Activated CD8-positive, alpha-beta memory T cell treated with anti-CD3 and anti-CD28 coated beads, Interleukin-2, amount 50 U/mL, for 24 hours (primary cell): Measurements from ENCODE around the gene STRADA.

ENCODE experiments used
- DNase-seq: peaks from one replicate; pipeline ENCODE4 v3.0.0-alpha.2; 2020; ENCODE audit errors: extremely low read depth

STRADA gene

DNA sequence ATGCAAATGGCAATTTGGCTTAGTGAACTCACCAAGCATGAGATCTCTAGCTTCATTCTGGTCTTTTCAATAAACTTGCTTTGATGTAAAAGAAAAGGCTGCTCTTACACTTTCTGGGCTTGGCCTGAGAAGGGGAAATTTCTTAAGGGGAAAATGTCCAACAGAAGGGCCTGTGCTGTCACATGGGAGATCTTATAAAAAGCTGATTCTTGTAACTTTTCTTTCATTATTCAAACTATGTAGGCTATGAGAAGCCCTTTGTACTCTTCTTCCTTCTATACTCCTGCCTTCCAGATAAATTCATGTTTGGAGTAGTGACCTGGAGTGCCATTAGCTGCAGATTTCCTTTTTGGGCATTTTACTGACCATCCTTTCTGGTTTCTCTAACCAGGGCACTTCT is 58.6 kb downstream of the STRADA start:
- DNase-seq, result no peak

DNA sequence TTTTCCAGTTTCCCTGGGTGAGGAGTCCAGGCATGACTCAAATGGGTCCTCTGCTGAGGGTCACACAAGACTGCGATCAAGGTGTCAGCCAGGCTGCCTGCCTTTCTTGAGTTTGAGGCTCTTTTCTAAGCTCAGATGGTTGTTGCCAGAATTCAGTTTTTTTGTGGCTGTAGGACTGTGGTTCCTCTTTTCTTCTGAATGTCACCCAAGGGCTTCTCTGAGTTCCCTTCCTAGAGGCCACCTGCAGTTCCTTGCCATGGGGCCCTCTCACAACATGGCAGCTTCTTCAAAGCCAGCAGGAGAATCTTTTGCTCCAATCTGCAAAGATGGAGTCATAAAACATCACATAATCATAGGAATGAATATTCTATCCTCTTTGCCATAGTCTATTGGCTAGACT is 59.2 kb downstream of the STRADA start:
- no peak for DNase-seq

DNA sequence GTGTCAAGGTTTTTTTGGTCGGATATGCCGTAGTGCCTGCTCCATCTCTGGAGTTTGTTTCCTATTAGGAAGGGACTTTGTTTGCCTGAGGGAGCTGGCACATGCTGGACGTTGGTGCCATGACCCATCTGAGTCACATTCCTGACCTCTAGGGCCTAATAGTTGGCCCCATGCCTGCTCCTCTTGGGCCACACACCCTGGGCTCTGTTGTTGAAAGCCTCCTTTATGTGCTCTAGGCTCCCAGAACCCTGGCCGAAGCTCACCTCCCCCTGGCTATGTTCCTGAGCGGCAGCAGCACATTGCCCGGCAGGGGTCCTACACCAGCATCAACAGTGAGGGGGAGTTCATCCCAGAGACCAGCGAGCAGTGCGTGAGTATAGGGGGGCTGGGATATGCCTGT is 60.1 kb downstream of the STRADA start:
- no peak for DNase-seq

DNA sequence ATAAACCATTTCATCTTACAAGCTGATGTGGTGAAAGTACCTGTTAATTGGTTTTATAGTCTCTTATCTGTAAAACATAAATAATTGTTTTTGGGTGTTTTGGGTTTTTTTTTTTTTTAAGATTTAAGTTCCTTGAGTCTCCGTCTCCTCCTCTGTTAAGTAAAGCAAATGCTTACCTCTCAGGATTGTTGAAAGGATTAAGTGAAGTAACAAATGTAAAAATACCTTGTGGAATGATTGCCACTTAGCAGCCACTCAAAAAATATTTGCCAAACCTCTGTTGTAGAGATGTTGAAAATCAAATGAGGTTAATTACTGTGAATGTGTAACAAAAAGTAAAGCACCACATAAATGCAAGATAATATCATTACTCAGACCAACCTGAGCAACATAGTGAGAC is 60.9 kb downstream of the STRADA start:
- no peak for DNase-seq

DNA sequence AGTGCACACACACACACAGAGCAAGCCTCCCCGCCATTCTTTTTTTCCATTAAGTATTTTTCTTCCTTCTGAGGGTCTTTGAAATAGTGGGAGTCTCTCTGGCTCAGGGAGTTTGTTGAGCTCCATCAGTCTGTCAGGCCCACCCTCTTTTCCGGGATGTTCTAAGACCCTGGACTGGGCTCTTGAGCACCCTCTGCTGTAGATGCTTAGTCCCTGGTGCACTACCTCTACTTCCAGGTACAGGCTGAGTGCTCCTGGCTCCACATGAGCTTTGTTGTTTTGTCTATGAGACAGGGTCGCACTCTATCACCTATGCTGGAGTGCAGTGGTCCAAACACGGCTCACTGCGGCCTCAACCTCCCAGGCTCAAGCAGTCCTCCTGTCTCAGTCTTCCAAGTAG is 62.4 kb downstream of the STRADA start:
- no peak for DNase-seq

DNA sequence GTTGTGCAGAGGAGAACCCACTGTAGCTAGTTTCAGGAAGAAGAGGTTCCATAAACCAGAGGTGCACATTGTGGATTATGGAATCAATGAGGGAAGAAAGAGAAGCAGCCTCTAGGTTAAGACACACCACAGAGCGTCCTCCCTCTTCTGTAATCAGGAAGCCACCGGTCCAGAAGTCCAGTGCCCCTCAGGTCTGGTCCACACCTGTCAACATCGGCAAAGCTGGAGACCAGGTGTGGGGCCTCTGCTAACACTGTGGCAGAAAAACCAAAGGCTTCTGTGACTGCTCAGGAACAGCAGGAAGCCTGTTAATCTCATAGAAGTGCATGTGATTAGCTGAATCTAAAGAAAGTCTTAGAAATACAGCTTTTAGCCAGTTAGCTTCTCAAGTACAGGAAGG is 65.0 kb downstream of the STRADA start:
- no peak for DNase-seq

DNA sequence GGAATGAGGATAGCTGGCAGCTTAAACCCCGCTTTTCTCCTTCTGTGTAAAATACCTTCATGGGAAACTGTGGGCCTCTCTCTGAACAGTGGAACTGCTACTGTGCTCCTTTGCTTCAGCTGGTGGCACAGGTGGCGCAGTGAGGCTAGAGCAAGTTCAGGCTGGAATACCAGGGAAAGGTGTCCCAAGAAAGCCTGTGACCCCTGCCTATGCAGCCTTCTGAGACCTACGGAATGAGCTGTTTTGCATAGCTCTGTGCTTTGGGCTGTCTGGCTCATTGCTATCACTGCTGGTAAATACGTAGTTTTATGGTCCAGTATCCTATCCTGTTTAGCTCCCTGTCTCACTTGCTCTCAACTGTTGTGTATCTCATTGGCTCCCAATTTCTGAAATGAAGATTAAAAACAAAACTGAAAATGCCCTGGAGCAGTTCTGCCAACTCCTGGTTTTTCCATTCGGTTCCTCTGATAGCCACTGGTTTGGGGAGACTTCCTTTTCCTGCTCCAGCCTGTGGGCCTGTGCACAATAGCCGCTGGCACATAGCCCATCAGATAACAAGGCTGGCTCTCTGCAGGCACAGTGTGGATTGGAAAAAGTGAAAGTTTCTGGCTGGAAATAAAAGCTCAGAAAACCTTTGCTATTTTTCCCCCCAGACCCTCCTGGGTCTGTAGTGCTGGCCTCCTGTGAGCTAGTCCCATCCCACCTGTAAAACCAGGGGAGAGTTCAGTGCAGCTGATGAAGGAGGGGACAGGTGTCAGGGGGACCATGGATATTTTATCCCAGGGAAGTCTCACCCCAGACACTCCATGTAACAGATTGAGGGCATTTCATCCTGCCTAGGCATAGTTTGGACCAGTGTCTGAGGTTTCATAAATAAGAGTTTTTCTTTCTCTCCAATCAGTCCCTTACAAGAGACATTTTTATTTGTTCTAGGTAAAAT is 65.7 kb downstream of the STRADA start:
- no peak for DNase-seq

DNA sequence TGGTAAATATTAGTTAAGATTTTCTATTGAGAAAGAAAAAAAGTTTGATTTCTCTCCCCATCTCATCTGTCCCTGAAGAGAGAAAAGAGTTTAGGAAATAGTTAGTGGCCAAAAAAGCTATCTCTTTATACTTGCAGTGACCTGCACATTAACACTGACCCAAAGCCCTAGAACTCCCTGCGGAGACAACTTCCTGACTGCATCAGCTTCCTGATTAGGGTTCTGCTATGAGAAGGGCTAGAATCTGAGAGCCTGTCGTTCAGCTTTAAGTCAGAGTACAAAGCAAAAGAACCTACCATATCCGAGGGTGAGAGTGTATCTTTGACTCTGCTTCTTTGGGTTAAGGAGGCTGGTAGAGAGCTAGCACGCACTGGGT is 66.4 kb downstream of the STRADA start:
- no peak for DNase-seq

DNA sequence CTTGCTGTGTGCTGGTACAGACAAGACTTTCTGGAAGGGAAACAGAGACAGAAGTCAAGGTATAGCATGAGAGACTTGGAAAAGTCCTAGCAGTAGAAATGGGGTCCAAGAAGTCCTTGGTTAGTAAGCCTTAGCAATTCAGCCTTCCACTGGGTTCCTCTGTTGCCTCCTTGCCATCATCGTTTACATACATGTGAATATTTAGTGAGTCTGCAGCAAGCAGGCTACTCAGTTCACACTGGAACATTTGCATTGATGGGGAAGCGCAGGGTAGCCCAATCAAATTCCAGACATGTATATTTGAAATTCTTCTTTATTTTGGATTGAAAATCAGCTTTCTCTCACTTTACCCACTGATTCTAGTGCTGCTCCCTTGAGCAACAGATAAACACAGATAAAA is 68.7 kb downstream of the STRADA start:
- DNase-seq, result no peak

DNA sequence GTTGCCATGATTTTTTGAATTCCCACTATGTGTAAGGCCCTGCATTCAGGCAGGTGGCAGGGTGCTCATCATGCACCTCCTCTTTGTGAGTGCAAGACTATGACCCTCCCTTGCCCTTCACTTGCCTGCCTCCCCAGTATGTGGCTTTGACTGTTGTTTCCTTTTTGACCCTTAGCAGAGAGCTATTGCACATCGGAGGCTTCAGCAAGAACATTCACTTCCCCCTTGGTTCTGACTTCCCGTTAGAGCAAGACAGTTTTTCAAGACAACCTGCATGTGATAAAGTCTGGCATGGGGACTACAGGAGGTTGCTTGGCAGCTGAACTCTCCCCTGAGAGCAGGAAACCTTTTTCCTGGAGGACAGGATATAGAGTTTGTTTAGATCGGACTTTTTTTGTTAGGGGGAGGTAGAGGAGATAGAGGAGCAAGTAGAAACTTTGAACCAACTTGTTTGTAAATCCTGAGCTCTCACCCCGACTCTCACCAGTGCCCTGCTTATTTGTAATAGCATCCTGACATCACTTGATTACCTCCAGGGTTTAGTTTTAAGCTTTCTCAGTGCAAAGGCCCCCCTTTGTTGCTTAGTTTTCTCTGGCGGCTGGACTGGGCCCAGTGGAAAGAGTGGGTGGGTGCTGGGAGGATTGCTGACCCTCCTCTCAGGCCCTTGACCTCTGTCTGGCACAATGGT is 75.9 kb downstream of the STRADA start:
- no peak for DNase-seq

DNA sequence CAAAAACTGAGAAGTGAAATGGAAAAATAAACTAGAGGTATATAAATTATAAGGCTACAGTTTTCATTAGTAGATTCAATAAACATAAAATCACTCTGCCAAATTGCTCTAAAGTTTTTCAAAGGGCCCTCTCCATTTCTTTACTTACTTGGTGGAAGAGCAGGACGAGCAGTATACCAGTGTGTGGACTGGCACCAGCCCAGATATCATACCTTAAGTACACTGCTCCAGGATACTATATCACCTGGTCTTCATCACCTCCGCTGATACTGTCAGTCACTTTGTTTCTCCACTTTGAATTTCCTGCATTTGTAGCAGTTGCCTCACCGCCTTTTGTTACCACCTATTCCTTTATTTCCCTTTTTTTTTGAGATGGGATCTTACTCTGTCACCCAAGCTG is 81.7 kb downstream of the STRADA start:
- DNase-seq, result no peak

DNA sequence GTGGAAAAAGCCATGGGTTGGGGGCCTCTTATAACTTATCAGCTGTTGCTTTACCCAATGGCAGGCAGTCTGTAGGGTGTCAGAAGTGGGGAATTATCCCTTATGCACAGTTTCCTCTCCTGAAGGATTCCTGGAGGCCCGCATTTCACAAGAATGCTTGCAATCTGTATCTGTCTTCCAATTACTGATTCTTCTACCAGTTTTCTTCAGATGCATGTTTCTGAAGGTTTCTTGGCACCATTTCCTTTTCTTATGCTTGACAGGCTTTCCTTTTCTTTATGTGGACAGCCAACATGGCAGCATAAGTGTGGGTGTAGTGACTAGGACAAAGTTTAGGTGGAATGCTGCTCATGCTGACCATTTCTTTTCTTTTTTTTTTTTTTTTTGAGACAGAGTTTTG is 83.2 kb downstream of the STRADA start:
- no peak for DNase-seq

DNA sequence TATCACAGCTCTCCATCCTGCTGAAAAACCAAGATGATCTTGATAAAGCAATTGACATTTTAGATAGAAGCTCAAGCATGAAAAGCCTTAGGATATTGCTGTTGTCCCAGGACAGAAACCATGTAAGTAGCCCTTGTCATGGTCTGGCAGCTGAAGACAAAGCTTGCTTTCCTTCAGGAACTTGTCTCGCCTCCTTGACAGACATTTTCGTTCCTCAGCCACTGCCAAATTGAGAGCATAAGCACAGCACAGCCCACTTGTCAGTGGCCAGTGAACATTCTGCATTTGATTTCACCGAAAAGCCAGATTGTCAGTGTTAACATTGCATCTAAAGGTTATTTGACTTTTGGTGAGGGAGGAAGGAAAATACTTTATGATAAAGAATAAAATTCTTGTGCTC is 83.8 kb downstream of the STRADA start:
- DNase-seq, result no peak

DNA sequence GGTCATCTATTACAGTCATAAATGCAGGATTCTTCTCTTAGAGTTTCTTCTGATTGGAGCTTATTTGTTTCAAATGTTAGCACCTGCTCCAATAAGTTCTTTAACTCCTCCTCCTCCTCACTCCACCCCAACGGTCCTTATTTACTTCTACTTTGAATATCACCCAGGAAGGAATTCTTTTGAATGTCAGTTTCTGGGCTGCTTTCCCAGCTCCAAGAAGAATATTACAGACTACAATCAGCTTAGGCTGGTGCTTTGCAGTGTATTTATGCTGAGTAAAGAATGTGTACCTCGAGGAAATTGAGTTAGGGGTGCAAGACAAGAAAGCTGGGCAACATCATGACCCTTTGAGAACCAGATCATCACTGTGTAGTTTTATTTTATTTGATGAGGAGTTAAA is 88.5 kb downstream of the STRADA start:
- no peak for DNase-seq
